GM23338 (cell line): ENCODE measurements around the gene EIF3K. TPM values are rescaled to one million over a fixed set of nuclear protein-coding genes. Genes with fewer than 3 reads are reported as not detected.

ENCODE experiments used
- ATAC-seq: fragments of 200-7000 bp; cut with Tn5 transposase; 3 replicates; pipeline ENCODE4 v1.9.1; 2020
- DNase-seq: peaks from one replicate; pipeline ENCODE4 v3.0.0-alpha.2; 2015; ENCODE audit warnings: low spot score
- H2AFZ ChIP-seq: fragments of 200-600 bp; sonication (generic); 2 replicates; pipeline ENCODE4 v1.8.0; 2016; ENCODE audit warnings: antibody characterized with exemption, mild to moderate bottlenecking, moderate library complexity
- H3F3A ChIP-seq: fragments of 200-600 bp; sonication (generic); replicated peaks from 2 replicates; pipeline ENCODE4 v1.8.0; 2017; ENCODE audit warnings: antibody characterized with exemption, mixed run types, low read depth
- H3K27ac ChIP-seq: fragments of 200-600 bp; sonication (generic); 2 replicates; pipeline ENCODE4 v1.6.1; 2016; ENCODE audit warnings: low read depth
- H3K27me3 ChIP-seq: fragments of 200-600 bp; sonication (generic); 2 replicates; pipeline ENCODE4 v1.8.0; 2016; ENCODE audit warnings: mild to moderate bottlenecking, mixed run types, moderate library complexity; ENCODE audit not compliant: insufficient read depth
- H3K36me3 ChIP-seq: fragments of 200-600 bp; sonication (generic); 2 replicates; pipeline ENCODE4 v1.8.0; 2016; ENCODE audit warnings: mild to moderate bottlenecking; ENCODE audit not compliant: insufficient read depth
- H3K4me1 ChIP-seq: fragments of 200-600 bp; sonication (generic); 2 replicates; pipeline ENCODE4 v1.8.0; 2016; ENCODE audit warnings: mild to moderate bottlenecking, moderate library complexity; ENCODE audit not compliant: insufficient read depth
- H3K4me2 ChIP-seq: fragments of 200-600 bp; sonication (generic); 2 replicates; pipeline ENCODE4 v1.7.1; 2017; ENCODE audit warnings: mixed run types
- H3K4me3 ChIP-seq: fragments of 200-600 bp; sonication (generic); 2 replicates; pipeline ENCODE4 v1.6.1; 2016; ENCODE audit warnings: mixed run types
- H3K79me2 ChIP-seq: fragments of 200-600 bp; sonication (generic); replicated peaks from 2 replicates; pipeline ENCODE4 v1.8.0; 2017; ENCODE audit warnings: mild to moderate bottlenecking; ENCODE audit not compliant: insufficient read depth
- H3K9me2 ChIP-seq: fragments of 200-600 bp; sonication (generic); 2 replicates; pipeline ENCODE4 v1.8.0; 2017; ENCODE audit not compliant: insufficient read depth
- H4K20me1 ChIP-seq: fragments of 200-600 bp; sonication (generic); replicated peaks from 2 replicates; pipeline ENCODE4 v1.8.0; 2017; ENCODE audit warnings: mild to moderate bottlenecking; ENCODE audit not compliant: insufficient read depth
- H3K27ac Mint-ChIP-seq: 2 replicates; pipeline ENCODE4 v1.8.0; 2020; ENCODE audit warnings: inconsistent platforms, mild to moderate bottlenecking, moderate library complexity, mixed read lengths
- H3K27me3 Mint-ChIP-seq: 3 replicates; pipeline ENCODE4 v1.8.0; 2022; ENCODE audit warnings: low read depth, mild to moderate bottlenecking, moderate library complexity, mixed read lengths, inconsistent platforms; ENCODE audit not compliant: insufficient read depth, poor library complexity
- H3K36me3 Mint-ChIP-seq: 3 replicates; pipeline ENCODE4 v1.8.0; 2021; ENCODE audit warnings: low read depth, mild to moderate bottlenecking, inconsistent platforms, moderate library complexity, mixed read lengths
- H3K4me1 Mint-ChIP-seq: 3 replicates; pipeline ENCODE4 v1.8.0; 2020; ENCODE audit warnings: mild to moderate bottlenecking, inconsistent platforms, mixed read lengths
- H3K4me3 Mint-ChIP-seq: 3 replicates; pipeline ENCODE4 v1.8.0; 2021; ENCODE audit warnings: moderate library complexity, mild to moderate bottlenecking, inconsistent platforms, mixed read lengths
- H3K9me3 Mint-ChIP-seq: 3 replicates; pipeline ENCODE4 v1.8.0; 2020; ENCODE audit warnings: moderate library complexity, mild to moderate bottlenecking, inconsistent platforms, mixed read lengths
- CREB1 ChIP-seq: fragments of 250-450 bp; sonication (Bioruptor Pico); IDR thresholded peaks from 2 replicates; pipeline ENCODE4 v1.5.0; 2020; ENCODE audit warnings: low read depth, mild to moderate bottlenecking, moderate library complexity
- EZH2 ChIP-seq: fragments of 200-600 bp; sonication (generic); IDR thresholded peaks from one replicate; pipeline ENCODE4 v1.8.0; 2017; ENCODE audit warnings: antibody characterized with exemption, mild to moderate bottlenecking, low read depth; ENCODE audit not compliant: unreplicated experiment
- JUNB ChIP-seq: IDR thresholded peaks from one replicate; pipeline ENCODE4 v1.6.1; 2016; ENCODE audit warnings: antibody characterized with exemption; ENCODE audit not compliant: unreplicated experiment
- NANOG ChIP-seq: IDR thresholded peaks from 2 replicates; pipeline ENCODE4 v1.6.1; 2016; ENCODE audit warnings: antibody characterized with exemption, borderline replicate concordance
- POLR2AphosphoS5 ChIP-seq: IDR thresholded peaks from 2 replicates; pipeline ENCODE4 v1.6.1; 2016; ENCODE audit warnings: antibody characterized with exemption, low read depth
- STAT1 ChIP-seq: IDR thresholded peaks from one replicate; pipeline ENCODE4 v1.6.1; 2016; ENCODE audit warnings: antibody characterized with exemption; ENCODE audit not compliant: unreplicated experiment
- ZNF114 ChIP-seq: fragments of 250-450 bp; sonication (Bioruptor Pico); IDR thresholded peaks from 2 replicates; pipeline ENCODE4 v1.5.0; 2020; ENCODE audit warnings: mild to moderate bottlenecking, moderate library complexity
- ZNF331 ChIP-seq: fragments of 250-450 bp; sonication (Bioruptor Pico); IDR thresholded peaks from 2 replicates; pipeline ENCODE4 v1.5.0; 2020; ENCODE audit warnings: low read depth, mild to moderate bottlenecking, moderate library complexity
- polyA plus RNA-seq: library from polyadenylated mRNA; unstranded; fragments of >200 nt; fragmentation: Nextera tagmentation; extraction: Ambion mirVana; gene quantifications from 2 replicates; pipeline ENCODE4 v1.2.1, GENCODE V29; 2016
- total RNA-seq: library from RNA; depleted of rRNA; stranded (reverse); fragments of >200 nt; shearing (Covaris generic); gene quantifications from 2 replicates; pipeline ENCODE4 v1.2.3, GENCODE V29; 2014
- TF ChIP-seq, protein P1 (sequence below): fragments of 250-450 bp; sonication (Bioruptor Pico); IDR thresholded peaks from 2 replicates; pipeline ENCODE4 v1.5.0; 2020; ENCODE audit warnings: mild to moderate bottlenecking, moderate library complexity
- TF ChIP-seq, protein P2 (sequence below): IDR thresholded peaks from 2 replicates; pipeline ENCODE4 v1.6.1; 2016; ENCODE audit warnings: antibody characterized with exemption
- TF ChIP-seq, protein P3 (sequence below): IDR thresholded peaks from one replicate; pipeline ENCODE4 v1.6.1; 2018; ENCODE audit warnings: antibody characterized with exemption; ENCODE audit not compliant: unreplicated experiment
- TF ChIP-seq, protein P4 (sequence below), 2 experiments: fragments of 200-600 bp in 1 of 2; sonication (generic) in 1 of 2; conservative IDR thresholded peaks; 2 replicates each; pipeline versions ENCODE4 v1.5.1 to v1.6.1; 2016 to 2017; ENCODE audit warnings: antibody characterized with exemption in 2 of 2, low read depth in 2 of 2, mild to moderate bottlenecking in 2 of 2, moderate library complexity in 1 of 2

Gene EIF3K
- total and polyA plus RNA-seq, 2 experiments from 2014 or later = 226 to 509 TPM

DNA sequence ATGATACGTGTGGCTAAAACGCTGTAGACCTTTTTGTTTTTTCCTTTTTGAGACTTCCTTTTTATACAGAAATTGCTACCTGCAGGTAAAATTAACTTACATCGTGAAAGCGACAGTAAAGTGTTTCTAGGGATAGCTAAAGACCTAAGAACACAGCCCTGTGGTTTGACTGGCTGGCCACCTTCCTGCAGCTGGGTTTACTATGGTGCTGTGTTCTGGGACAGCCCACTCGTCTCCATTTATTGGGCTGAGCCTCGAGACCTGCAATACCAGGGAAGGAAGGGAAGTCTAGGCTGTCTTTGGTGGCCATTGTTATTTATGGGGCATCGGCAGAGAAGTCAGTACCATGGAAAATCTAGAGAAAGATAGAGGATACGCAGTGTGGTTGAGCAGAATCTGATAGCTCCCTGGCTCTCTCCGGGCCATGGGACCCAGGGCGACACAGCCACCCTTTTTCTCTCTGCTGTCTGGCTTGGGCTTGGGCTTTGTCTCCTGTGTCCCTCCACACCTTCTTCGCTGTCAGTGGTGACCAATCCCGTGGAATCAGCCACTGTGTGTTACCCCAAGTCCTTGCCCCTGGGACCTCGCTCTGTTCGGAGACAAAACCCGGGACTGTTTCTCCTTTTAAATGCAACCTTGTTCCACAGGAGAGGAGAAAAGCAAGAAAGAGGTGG is 59.4 kb downstream of the EIF3K start (continued):
- TF ChIP-seq, protein P1, sequence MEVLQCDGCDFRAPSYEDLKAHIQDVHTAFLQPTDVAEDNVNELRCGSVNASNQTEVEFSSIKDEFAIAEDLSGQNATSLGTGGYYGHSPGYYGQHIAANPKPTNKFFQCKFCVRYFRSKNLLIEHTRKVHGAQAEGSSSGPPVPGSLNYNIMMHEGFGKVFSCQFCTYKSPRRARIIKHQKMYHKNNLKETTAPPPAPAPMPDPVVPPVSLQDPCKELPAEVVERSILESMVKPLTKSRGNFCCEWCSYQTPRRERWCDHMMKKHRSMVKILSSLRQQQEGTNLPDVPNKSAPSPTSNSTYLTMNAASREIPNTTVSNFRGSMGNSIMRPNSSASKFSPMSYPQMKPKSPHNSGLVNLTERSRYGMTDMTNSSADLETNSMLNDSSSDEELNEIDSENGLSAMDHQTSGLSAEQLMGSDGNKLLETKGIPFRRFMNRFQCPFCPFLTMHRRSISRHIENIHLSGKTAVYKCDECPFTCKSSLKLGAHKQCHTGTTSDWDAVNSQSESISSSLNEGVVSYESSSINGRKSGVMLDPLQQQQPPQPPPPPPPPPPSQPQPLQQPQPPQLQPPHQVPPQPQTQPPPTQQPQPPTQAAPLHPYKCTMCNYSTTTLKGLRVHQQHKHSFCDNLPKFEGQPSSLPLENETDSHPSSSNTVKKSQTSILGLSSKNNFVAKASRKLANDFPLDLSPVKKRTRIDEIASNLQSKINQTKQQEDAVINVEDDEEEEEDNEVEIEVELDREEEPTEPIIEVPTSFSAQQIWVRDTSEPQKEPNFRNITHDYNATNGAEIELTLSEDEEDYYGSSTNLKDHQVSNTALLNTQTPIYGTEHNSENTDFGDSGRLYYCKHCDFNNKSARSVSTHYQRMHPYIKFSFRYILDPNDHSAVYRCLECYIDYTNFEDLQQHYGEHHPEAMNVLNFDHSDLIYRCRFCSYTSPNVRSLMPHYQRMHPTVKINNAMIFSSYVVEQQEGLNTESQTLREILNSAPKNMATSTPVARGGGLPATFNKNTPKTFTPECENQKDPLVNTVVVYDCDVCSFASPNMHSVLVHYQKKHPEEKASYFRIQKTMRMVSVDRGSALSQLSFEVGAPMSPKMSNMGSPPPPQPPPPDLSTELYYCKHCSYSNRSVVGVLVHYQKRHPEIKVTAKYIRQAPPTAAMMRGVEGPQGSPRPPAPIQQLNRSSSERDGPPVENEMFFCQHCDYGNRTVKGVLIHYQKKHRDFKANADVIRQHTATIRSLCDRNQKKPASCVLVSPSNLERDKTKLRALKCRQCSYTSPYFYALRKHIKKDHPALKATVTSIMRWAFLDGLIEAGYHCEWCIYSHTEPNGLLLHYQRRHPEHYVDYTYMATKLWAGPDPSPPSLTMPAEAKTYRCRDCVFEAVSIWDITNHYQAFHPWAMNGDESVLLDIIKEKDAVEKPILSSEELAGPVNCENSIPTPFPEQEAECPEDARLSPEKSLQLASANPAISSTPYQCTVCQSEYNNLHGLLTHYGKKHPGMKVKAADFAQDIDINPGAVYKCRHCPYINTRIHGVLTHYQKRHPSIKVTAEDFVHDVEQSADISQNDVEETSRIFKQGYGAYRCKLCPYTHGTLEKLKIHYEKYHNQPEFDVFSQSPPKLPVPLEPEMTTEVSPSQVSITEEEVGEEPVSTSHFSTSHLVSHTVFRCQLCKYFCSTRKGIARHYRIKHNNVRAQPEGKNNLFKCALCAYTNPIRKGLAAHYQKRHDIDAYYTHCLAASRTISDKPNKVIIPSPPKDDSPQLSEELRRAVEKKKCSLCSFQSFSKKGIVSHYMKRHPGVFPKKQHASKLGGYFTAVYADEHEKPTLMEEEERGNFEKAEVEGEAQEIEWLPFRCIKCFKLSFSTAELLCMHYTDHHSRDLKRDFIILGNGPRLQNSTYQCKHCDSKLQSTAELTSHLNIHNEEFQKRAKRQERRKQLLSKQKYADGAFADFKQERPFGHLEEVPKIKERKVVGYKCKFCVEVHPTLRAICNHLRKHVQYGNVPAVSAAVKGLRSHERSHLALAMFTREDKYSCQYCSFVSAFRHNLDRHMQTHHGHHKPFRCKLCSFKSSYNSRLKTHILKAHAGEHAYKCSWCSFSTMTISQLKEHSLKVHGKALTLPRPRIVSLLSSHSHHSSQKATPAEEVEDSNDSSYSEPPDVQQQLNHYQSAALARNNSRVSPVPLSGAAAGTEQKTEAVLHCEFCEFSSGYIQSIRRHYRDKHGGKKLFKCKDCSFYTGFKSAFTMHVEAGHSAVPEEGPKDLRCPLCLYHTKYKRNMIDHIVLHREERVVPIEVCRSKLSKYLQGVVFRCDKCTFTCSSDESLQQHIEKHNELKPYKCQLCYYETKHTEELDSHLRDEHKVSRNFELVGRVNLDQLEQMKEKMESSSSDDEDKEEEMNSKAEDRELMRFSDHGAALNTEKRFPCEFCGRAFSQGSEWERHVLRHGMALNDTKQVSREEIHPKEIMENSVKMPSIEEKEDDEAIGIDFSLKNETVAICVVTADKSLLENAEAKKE (CRISPR knock-in tag) = no peak
- TF ChIP-seq ZNF114 = no peak
- TF ChIP-seq ZNF331 (CRISPR knock-in tag) = no peak
- TF ChIP-seq POLR2AphosphoS5 = no peak
- TF ChIP-seq, protein P2, sequence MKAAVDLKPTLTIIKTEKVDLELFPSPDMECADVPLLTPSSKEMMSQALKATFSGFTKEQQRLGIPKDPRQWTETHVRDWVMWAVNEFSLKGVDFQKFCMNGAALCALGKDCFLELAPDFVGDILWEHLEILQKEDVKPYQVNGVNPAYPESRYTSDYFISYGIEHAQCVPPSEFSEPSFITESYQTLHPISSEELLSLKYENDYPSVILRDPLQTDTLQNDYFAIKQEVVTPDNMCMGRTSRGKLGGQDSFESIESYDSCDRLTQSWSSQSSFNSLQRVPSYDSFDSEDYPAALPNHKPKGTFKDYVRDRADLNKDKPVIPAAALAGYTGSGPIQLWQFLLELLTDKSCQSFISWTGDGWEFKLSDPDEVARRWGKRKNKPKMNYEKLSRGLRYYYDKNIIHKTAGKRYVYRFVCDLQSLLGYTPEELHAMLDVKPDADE = no peak
- no peak for TF ChIP-seq EZH2

DNA sequence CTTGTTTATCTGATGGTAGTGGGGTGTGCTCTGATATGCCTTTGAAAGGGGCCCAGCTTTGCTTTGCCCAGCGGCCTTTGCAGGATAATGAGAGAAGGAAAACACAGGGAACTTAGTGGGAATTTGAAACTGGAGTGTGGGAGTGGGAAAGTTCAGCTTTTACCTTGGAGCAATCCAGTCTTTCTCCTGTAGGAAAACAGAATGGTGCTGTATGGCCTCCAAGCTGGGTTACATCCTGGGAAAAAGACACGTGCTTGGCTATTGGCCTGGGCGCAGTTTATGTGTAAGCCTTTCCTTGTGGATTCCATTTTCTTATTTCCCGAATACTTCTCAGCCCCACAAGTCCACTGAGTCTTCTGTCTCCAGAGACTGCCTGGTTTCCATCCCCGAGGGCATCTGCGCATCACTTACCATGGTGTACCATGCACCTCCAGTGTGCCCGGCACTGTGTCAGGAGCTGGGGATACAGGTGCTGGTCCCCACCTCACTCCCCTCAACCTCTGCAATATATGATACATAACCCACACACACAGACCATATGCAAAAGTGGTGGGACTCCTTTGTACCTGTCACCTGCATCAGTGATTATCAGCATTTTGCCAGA is 60.0 kb downstream of the EIF3K start:
- DNase-seq (no peak), ATAC-seq (no peak)
- peak overlapping the region; percentile 69 for H3K27ac Mint-ChIP-seq
- peaks cover 5% of the 10 kb centered on the region; the same call in 1 of the 3 replicates for H3K9me3 Mint-ChIP-seq
- peaks cover 10% of the 10 kb centered on the region for H3K27me3 Mint-ChIP-seq
- H3K4me3 ChIP-seq = no peak overlapping the region
- no peaks in the 10 kb centered on the region for H3K27me3 ChIP-seq
- H3K4me1 Mint-ChIP-seq = peaks cover 69% of the 10 kb centered on the region
- H3K9me2 ChIP-seq = no peaks in the 10 kb centered on the region
- H3K4me2 ChIP-seq = no peak overlapping the region
- peaks cover 35% of the 10 kb centered on the region for H3K36me3 Mint-ChIP-seq
- H3F3A ChIP-seq = peaks cover 11% of the 10 kb centered on the region; the same call in 1 of the 2 replicates
- H3K36me3 ChIP-seq = no peaks in the 10 kb centered on the region; the same call in 1 of the 2 replicates
- H3K27ac ChIP-seq = peak overlapping the region; percentile 86
- peaks cover 10% of the 10 kb centered on the region; the same call in 1 of the 2 replicates for H4K20me1 ChIP-seq
- no peak overlapping the region for H2AFZ ChIP-seq
- peaks cover 98% of the 10 kb centered on the region for H3K79me2 ChIP-seq
- H3K4me3 Mint-ChIP-seq = no peak overlapping the region
- H3K4me1 ChIP-seq = peaks cover 48% of the 10 kb centered on the region
- no peak for TF ChIP-seq STAT1
- TF ChIP-seq NANOG = no peak
- no peak for TF ChIP-seq JUNB
- TF ChIP-seq, protein P3, sequence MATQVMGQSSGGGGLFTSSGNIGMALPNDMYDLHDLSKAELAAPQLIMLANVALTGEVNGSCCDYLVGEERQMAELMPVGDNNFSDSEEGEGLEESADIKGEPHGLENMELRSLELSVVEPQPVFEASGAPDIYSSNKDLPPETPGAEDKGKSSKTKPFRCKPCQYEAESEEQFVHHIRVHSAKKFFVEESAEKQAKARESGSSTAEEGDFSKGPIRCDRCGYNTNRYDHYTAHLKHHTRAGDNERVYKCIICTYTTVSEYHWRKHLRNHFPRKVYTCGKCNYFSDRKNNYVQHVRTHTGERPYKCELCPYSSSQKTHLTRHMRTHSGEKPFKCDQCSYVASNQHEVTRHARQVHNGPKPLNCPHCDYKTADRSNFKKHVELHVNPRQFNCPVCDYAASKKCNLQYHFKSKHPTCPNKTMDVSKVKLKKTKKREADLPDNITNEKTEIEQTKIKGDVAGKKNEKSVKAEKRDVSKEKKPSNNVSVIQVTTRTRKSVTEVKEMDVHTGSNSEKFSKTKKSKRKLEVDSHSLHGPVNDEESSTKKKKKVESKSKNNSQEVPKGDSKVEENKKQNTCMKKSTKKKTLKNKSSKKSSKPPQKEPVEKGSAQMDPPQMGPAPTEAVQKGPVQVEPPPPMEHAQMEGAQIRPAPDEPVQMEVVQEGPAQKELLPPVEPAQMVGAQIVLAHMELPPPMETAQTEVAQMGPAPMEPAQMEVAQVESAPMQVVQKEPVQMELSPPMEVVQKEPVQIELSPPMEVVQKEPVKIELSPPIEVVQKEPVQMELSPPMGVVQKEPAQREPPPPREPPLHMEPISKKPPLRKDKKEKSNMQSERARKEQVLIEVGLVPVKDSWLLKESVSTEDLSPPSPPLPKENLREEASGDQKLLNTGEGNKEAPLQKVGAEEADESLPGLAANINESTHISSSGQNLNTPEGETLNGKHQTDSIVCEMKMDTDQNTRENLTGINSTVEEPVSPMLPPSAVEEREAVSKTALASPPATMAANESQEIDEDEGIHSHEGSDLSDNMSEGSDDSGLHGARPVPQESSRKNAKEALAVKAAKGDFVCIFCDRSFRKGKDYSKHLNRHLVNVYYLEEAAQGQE = no peak
- no peak for TF ChIP-seq POLR2AphosphoS5
- TF ChIP-seq, protein P4, sequence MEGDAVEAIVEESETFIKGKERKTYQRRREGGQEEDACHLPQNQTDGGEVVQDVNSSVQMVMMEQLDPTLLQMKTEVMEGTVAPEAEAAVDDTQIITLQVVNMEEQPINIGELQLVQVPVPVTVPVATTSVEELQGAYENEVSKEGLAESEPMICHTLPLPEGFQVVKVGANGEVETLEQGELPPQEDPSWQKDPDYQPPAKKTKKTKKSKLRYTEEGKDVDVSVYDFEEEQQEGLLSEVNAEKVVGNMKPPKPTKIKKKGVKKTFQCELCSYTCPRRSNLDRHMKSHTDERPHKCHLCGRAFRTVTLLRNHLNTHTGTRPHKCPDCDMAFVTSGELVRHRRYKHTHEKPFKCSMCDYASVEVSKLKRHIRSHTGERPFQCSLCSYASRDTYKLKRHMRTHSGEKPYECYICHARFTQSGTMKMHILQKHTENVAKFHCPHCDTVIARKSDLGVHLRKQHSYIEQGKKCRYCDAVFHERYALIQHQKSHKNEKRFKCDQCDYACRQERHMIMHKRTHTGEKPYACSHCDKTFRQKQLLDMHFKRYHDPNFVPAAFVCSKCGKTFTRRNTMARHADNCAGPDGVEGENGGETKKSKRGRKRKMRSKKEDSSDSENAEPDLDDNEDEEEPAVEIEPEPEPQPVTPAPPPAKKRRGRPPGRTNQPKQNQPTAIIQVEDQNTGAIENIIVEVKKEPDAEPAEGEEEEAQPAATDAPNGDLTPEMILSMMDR (conservative IDR thresholded peaks at IDR 0.05; ENCODE audit: low read depth in 2 of 2) = no peak
- TF ChIP-seq CREB1 (CRISPR knock-in tag) = no peak
- no peak for TF ChIP-seq EZH2
